GM21367 (cell line): ENCODE measurements around the gene TMC3.

Source experiments
- ATAC-seq: cut with Tn5 transposase; IDR thresholded peaks from one replicate; pipeline ENCODE4 v1.9.1; 2021; ENCODE audit not compliant: unreplicated experiment

TMC3 gene

GRCh38 chr15:81282911-81283310 is 91.1 kb downstream of the TMC3 start:
- ATAC-seq = no peak

DNA sequence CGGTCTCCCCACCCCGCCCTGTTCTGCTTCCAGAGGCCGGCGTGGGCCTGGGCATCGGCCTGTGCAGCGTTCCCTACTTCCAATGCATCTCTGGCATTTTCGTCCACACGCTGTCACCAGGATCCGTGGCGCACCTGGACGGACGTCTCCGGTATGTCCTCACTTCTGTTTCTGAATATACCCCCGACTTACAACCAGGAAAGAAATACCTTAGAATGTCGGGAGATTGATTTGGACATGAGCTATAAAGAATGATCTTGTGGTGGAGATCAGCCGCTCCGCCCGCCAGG is 91.5 kb downstream of the TMC3 start:
- no peak for ATAC-seq

DNA sequence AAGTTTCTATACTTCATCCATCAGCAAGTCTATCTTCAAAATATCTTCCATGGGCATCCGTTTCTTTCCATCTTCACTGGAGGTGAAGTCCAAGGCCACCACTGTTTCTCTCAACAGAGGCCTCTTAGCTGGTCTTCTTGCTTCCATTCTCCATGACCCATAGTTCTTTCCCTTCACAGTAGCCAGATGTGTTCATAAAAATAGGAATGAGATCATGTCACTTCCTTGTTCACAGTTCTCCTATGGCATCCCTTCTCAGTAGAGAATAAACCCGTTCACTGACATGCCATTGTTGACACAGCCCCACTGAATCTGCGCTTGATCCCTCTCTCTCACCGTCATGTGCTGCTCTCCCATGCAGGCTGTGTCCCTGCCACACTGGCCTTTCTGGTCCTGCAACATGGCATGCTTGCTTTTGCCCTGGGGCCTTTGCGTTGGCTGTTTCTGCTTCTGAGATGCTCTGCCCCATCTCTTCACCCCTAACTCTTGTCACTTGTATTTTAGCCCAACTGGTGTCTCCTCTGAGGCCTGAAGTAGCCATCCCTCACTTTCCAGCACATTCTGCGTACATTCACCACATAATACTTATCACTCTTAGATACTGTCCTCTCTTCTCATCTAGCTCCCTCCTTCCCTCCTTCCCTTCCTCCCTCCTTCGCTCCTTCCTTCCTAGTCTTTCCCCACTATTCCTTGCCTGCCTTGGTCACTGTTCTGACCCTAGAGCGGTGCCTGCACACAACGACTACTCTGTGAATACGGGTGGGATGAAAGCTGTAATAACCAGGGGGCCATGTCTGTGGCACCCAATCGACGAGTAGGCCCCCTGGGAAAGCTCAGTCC is 92.0 kb downstream of the TMC3 start:
- ATAC-seq = no peak

DNA sequence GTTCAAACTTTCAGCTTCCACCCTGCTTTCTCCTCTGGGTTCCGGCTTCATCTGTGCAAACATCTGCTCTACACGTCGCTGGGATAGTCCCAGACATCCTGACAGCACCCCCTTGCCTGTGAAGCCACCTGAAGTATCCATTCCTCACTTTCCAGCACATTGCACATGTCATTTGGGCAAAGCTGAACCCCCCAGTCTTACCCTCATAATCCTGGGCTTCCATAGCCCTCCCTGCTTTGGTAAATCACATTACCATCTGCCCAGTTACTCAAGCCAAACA is 92.6 kb downstream of the TMC3 start:
- no peak for ATAC-seq
